HepG2 (cell line): ENCODE results near the gene GDNF. TPM values are rescaled to one million over a fixed set of nuclear protein-coding genes. Genes with fewer than 3 reads are reported as not detected.

Experiments
- ARHGAP35 ChIP-seq: sonication (generic); formaldehyde crosslinking; IDR thresholded peaks from 2 replicates; pipeline ENCODE4 v1.9.0; 2022; ENCODE audit warnings: mild to moderate bottlenecking, inconsistent platforms, moderate library complexity, missing genetic modification reagents, borderline replicate concordance
- ARNT ChIP-seq: fragments of 450-650 bp; IDR thresholded peaks from 2 replicates; pipeline ENCODE4 v1.6.1; 2017
- EHMT2 ChIP-seq: fragments of 200-600 bp; sonication (generic); IDR thresholded peaks from 2 replicates; pipeline ENCODE4 v1.7.0; 2017; ENCODE audit warnings: antibody characterized with exemption, low read depth, low read length, borderline replicate concordance
- FOXC1 ChIP-seq: sonication (generic); formaldehyde crosslinking; IDR thresholded peaks from 2 replicates; pipeline ENCODE4 v1.8.0; 2022; ENCODE audit warnings: mild to moderate bottlenecking, missing genetic modification reagents, borderline replicate concordance
- GABPB1 ChIP-seq: IDR thresholded peaks from 2 replicates; pipeline ENCODE4 v1.6.1; 2016; ENCODE audit warnings: mild to moderate bottlenecking, missing genetic modification reagents, moderate library complexity, missing compliant biosample characterization
- MEIS1 ChIP-seq: sonication (generic); formaldehyde crosslinking; IDR thresholded peaks from 2 replicates; pipeline ENCODE4 v1.9.0; 2021; ENCODE audit warnings: mild to moderate bottlenecking, missing genetic modification reagents, moderate library complexity, borderline replicate concordance
- MIER2 ChIP-seq: IDR thresholded peaks from 2 replicates; pipeline ENCODE4 v1.6.1; 2016; ENCODE audit warnings: missing biosample characterization, missing genetic modification reagents
- MLLT10 ChIP-seq: sonication (generic); formaldehyde crosslinking; IDR thresholded peaks from 2 replicates; pipeline ENCODE4 v1.4.0; 2020; ENCODE audit warnings: missing genetic modification reagents
- MTF2 ChIP-seq: sonication (generic); formaldehyde crosslinking; IDR thresholded peaks from 2 replicates; pipeline ENCODE4 v1.5.0; 2020; ENCODE audit warnings: missing genetic modification reagents, borderline replicate concordance
- MZF1 ChIP-seq: sonication (generic); formaldehyde crosslinking; IDR thresholded peaks from 2 replicates; pipeline ENCODE4 v1.8.1; 2023; ENCODE audit warnings: mild to moderate bottlenecking, missing genetic modification reagents, borderline replicate concordance
- RAD21 ChIP-seq: fragments of 450-650 bp; formaldehyde crosslinking; IDR thresholded peaks from 2 replicates; pipeline ENCODE4 v1.5.0; 2020; ENCODE audit warnings: mild to moderate bottlenecking
- SSRP1 ChIP-seq: IDR thresholded peaks from 2 replicates; pipeline ENCODE4 v1.6.1; 2016; ENCODE audit warnings: control low read depth
- XRCC5 ChIP-seq: fragments of 200-400 bp; formaldehyde crosslinking; optimal IDR thresholded peaks from 2 replicates; pipeline ENCODE3; 2017; ENCODE audit warnings: mild to moderate bottlenecking, low read length
- ZNF234 ChIP-seq: sonication (generic); formaldehyde crosslinking; conservative IDR thresholded peaks from 2 replicates; pipeline ENCODE4 v1.5.1; 2020; ENCODE audit warnings: mild to moderate bottlenecking, missing genetic modification reagents
- ZNF468 ChIP-seq: sonication (generic); formaldehyde crosslinking; IDR thresholded peaks from 2 replicates; pipeline ENCODE4 v1.8.0; 2022; ENCODE audit warnings: mild to moderate bottlenecking, moderate library complexity, missing genetic modification reagents
- ZNF598 ChIP-seq: sonication (generic); formaldehyde crosslinking; IDR thresholded peaks from 2 replicates; pipeline ENCODE4 v1.5.1; 2020; ENCODE audit warnings: mild to moderate bottlenecking, missing genetic modification reagents, borderline replicate concordance
- ZNF619 ChIP-seq: sonication (generic); formaldehyde crosslinking; IDR thresholded peaks from 2 replicates; pipeline ENCODE4 v1.4.0; 2020; ENCODE audit warnings: mild to moderate bottlenecking, missing genetic modification reagents
- ZNF724P ChIP-seq: sonication (generic); formaldehyde crosslinking; IDR thresholded peaks from 2 replicates; pipeline ENCODE4 v1.8.0; 2022; ENCODE audit warnings: missing genetic modification reagents, borderline replicate concordance
- polyA plus RNA-seq, 8 experiments: library from polyadenylated mRNA; depleted of rRNA in 3 of 8; stranded (reverse) in 7 of 8; unstranded in 1 of 8; fragments of >200 nt; fragmentation: Illumina TruSeq in 4 of 8; extraction: Trizol in 4 of 8; gene quantifications; 2 replicates each; pipeline versions ENCODE4 v1.2.1 to v1.2.3, GENCODE V29; 2011 to 2016; ENCODE audit warnings: low read depth in 4 of 8, missing spikeins in 1 of 8, mixed read lengths in 1 of 8; ENCODE audit not compliant: insufficient read depth in 1 of 8
- total RNA-seq, 5 experiments: library from RNA; depleted of rRNA; stranded (reverse); fragments of >200 nt; fragmentation: Illumina TruSeq; extraction: Trizol; gene quantifications; 2 replicates each; pipeline ENCODE4 v1.2.3, GENCODE V29; 2016; ENCODE audit warnings: low read depth in 1 of 5
- TF ChIP-seq, protein P1 (sequence below): sonication (generic); formaldehyde crosslinking; IDR thresholded peaks from 2 replicates; pipeline ENCODE4 v1.5.0; 2020; ENCODE audit warnings: missing genetic modification reagents, mild to moderate bottlenecking, borderline replicate concordance
- TF ChIP-seq, protein P2 (sequence below): sonication (generic); formaldehyde crosslinking; IDR thresholded peaks from 2 replicates; pipeline ENCODE4 v1.8.0; 2022; ENCODE audit warnings: low read depth, missing genetic modification reagents
- TF ChIP-seq, protein P3 (sequence below): IDR thresholded peaks from 2 replicates; pipeline ENCODE4 v1.6.1; 2018; ENCODE audit warnings: missing genetic modification reagents, mild to moderate bottlenecking, missing compliant biosample characterization
- TF ChIP-seq, protein P4 (sequence below): sonication (generic); formaldehyde crosslinking; IDR thresholded peaks from 2 replicates; pipeline ENCODE4 v1.5.0; 2020; ENCODE audit warnings: mild to moderate bottlenecking, missing genetic modification reagents

The GDNF gene
- total and polyA plus RNA-seq, 2 of the 13 experiments (the other 11 are each of a cell fraction or from before 2014, with no cell fraction given), result 0.24 to 0.46 TPM

DNA sequence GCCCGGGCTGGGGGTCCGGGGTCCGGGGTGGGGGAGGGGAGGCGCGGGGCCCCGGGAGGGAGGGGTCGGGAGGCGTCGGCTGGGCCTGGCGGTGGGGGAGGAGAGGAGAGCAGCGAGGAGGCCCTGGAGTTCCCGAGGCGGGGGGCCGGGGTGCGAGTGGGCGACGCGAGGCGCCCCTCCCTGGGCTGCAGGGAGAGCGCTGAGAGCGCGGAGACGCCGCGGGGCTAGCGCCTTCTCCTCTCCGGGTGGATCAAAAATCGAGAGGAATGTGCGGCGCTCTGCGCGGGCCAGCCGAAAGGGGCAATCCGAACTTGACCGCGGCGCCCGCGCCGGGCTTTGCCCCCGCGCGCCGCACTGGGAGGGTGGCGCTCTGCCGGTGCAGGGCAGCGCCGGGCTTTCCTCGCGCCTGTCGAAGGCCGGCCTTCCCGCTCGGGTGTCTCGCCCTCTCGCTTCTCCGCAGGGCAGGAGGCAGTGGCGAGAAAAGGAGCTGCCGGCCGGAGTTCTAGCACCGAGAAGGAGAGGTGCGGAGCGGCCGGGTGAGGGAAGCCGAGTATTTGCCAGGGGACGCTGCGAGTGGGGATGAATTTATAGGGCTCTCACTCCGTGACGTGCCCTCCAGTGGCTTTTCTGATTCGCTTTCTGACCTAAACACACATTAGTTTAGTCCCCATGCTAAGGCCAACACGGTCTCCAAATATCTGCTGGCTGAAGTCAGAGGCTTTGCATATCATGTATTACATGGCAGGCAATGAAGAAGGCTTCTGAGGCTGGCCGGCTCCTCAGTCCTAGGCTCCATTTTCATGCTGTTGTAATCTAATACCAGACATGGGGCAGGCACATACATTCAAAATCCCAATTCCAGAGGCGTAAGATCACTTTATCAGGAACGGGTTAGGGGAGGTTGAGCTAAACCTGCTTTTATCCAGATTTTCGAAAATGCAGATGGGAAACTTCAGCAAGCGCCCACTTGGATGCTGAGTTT, 503 bp upstream of the GDNF start (continued):
- TF ChIP-seq, protein P1, sequence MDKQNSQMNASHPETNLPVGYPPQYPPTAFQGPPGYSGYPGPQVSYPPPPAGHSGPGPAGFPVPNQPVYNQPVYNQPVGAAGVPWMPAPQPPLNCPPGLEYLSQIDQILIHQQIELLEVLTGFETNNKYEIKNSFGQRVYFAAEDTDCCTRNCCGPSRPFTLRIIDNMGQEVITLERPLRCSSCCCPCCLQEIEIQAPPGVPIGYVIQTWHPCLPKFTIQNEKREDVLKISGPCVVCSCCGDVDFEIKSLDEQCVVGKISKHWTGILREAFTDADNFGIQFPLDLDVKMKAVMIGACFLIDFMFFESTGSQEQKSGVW (CRISPR knock-in tag), result no peak
- TF ChIP-seq MLLT10 (CRISPR knock-in tag) (no peak), ARHGAP35 (CRISPR knock-in tag) (peak; percentile 56; the same call in 1 of the 2 replicates), ZNF234 (CRISPR knock-in tag) (0 out of 2 replicates have a peak, but pooled peaks have one; percentile 42), MTF2 (CRISPR knock-in tag) (peak; percentile 64; the same call in 1 of the 2 replicates), ZNF598 (CRISPR knock-in tag) (no peak), GABPB1 (CRISPR knock-in tag) (peak; percentile 49; the same call in 1 of the 2 replicates), ZNF724P (no peak), EHMT2 (no peak), MIER2 (CRISPR knock-in tag) (no peak), ARNT (no peak), XRCC5 (peak; percentile 24), SSRP1 (CRISPR knock-in tag) (no peak), RAD21 (peak; percentile 48), FOXC1 (0 out of 2 replicates have a peak, but pooled peaks have one; percentile 49), ZNF619 (CRISPR knock-in tag) (0 out of 2 replicates have a peak, but pooled peaks have one; percentile 45), MEIS1 (CRISPR knock-in tag) (no peak), MZF1 (CRISPR knock-in tag) (no peak), ZNF468 (no peak)
- TF ChIP-seq, protein P2, sequence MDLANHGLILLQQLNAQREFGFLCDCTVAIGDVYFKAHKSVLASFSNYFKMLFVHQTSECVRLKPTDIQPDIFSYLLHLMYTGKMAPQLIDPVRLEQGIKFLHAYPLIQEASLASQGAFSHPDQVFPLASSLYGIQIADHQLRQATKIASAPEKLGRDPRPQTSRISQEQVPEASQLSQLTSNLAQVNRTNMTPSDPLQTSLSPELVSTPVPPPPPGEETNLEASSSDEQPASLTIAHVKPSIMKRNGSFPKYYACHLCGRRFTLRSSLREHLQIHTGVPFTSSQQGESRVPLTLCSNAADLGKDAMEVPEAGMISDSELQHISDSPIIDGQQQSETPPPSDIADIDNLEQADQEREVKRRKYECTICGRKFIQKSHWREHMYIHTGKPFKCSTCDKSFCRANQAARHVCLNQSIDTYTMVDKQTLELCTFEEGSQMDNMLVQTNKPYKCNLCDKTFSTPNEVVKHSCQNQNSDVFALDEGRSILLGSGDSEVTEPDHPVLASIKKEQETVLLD (CRISPR knock-in tag), result no peak
- TF ChIP-seq, protein P3, sequence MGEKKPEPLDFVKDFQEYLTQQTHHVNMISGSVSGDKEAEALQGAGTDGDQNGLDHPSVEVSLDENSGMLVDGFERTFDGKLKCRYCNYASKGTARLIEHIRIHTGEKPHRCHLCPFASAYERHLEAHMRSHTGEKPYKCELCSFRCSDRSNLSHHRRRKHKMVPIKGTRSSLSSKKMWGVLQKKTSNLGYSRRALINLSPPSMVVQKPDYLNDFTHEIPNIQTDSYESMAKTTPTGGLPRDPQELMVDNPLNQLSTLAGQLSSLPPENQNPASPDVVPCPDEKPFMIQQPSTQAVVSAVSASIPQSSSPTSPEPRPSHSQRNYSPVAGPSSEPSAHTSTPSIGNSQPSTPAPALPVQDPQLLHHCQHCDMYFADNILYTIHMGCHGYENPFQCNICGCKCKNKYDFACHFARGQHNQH, result 0 out of 2 replicates have a peak, but pooled peaks have one; percentile 32
- TF ChIP-seq, protein P4, sequence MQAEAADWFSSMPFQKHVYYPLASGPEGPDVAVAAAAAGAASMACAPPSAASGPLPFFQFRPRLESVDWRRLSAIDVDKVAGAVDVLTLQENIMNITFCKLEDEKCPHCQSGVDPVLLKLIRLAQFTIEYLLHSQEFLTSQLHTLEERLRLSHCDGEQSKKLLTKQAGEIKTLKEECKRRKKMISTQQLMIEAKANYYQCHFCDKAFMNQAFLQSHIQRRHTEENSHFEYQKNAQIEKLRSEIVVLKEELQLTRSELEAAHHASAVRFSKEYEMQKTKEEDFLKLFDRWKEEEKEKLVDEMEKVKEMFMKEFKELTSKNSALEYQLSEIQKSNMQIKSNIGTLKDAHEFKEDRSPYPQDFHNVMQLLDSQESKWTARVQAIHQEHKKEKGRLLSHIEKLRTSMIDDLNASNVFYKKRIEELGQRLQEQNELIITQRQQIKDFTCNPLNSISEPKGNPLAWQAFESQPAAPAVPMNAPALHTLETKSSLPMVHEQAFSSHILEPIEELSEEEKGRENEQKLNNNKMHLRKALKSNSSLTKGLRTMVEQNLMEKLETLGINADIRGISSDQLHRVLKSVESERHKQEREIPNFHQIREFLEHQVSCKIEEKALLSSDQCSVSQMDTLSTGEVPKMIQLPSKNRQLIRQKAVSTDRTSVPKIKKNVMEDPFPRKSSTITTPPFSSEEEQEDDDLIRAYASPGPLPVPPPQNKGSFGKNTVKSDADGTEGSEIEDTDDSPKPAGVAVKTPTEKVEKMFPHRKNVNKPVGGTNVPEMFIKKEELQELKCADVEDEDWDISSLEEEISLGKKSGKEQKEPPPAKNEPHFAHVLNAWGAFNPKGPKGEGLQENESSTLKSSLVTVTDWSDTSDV, result peak; percentile 69; the same call in 1 of the 2 replicates
